Retinal pigment epithelial cell (primary cell): ENCODE measurements around the gene AGAP1.

Experiments
- DNase-seq: peaks from one replicate; pipeline ENCODE4 v3.0.0-alpha.2; 2010; ENCODE audit warnings: low read depth
- H3K4me3 ChIP-seq: 2 replicates; pipeline ENCODE4 v1.5.1; 2011; ENCODE audit warnings: mild to moderate bottlenecking, low read length, control low read depth, moderate library complexity
- CTCF ChIP-seq: conservative IDR thresholded peaks from 2 replicates; pipeline ENCODE4 v1.5.1; 2011; ENCODE audit warnings: low read depth, low read length, control low read depth, inconsistent platforms

The AGAP1 gene

GRCh38 chr2:235609746-235610145 lies 115.9 kb downstream of the AGAP1 start:
- DNase-seq = no peak
- no peak overlapping the region for H3K4me3 ChIP-seq
- TF ChIP-seq CTCF = no peak

- no peak overlapping the region for H3K4me3 ChIP-seq
- no peak for DNase-seq
- no peak for TF ChIP-seq CTCF
Observed at GRCh38 chr2:235610696-235611257, 116.9 kb downstream of the AGAP1 start.

- DNase-seq = no peak
- no peak overlapping the region for H3K4me3 ChIP-seq
- no peak for TF ChIP-seq CTCF
Observed at GRCh38 chr2:235611349-235611748, 117.5 kb downstream of the AGAP1 start.

GRCh38 chr2:235611756-235612155 lies 117.9 kb downstream of the AGAP1 start:
- DNase-seq = no peak
- no peak for TF ChIP-seq CTCF
- no peak overlapping the region for H3K4me3 ChIP-seq

- no peak overlapping the region for H3K4me3 ChIP-seq
- TF ChIP-seq CTCF = no peak
- DNase-seq = no peak
Observed at GRCh38 chr2:235612181-235612950, 118.5 kb downstream of the AGAP1 start.

GRCh38 chr2:235613649-235614048 lies 119.8 kb downstream of the AGAP1 start:
- TF ChIP-seq CTCF = no peak
- no peak overlapping the region for H3K4me3 ChIP-seq
- no peak for DNase-seq
